H1 (cell line): Measurements from ENCODE around the gene DPYSL3.

Source experiments
- CREB1 ChIP-seq: IDR thresholded peaks from 2 replicates; pipeline ENCODE4 v1.6.1; 2012; ENCODE audit warnings: inconsistent platforms
- HDAC6 ChIP-seq: IDR thresholded peaks from one replicate; pipeline ENCODE4 v1.7.1; 2012; ENCODE audit warnings: low read depth, mild to moderate bottlenecking, inconsistent platforms, low read length, moderate library complexity
- POLR2A ChIP-seq, 2 experiments: IDR thresholded peaks; 1 replicate in 1 of 2; 2 replicates in 1 of 2; pipeline ENCODE4 v1.6.1; 2011; ENCODE audit warnings: low read depth in 2 of 2, low read length in 2 of 2, mild to moderate bottlenecking in 2 of 2; ENCODE audit errors: control extremely low read depth in 1 of 2
- RAD21 ChIP-seq, 2 experiments: IDR thresholded peaks in 1 of 2; conservative IDR thresholded peaks in 1 of 2; 2 replicates each; pipeline ENCODE4 v1.6.1; 2011; ENCODE audit warnings: low read depth in 2 of 2, low read length in 2 of 2, improper control_type of control experiment in 1 of 2, inconsistent platforms in 1 of 2, mild to moderate bottlenecking in 1 of 2, moderate library complexity in 1 of 2
- RFX5 ChIP-seq: IDR thresholded peaks from 2 replicates; pipeline ENCODE4 v1.6.1; 2011; ENCODE audit warnings: low read depth, low read length, improper control_type of control experiment, borderline replicate concordance
- TAF1 ChIP-seq: IDR thresholded peaks from 2 replicates; pipeline ENCODE4 v1.6.1; 2011; ENCODE audit warnings: mild to moderate bottlenecking, low read depth, low read length
- TF ChIP-seq, protein P1 (sequence below): IDR thresholded peaks from 2 replicates; pipeline ENCODE4 v1.6.1; 2011; ENCODE audit warnings: low read length, improper control_type of control experiment
- TF ChIP-seq, protein P2 (sequence below): fragments of 300-600 bp; sonication (generic); IDR thresholded peaks from 2 replicates; pipeline ENCODE4 v1.7.1; 2012; ENCODE audit warnings: low read length, moderate library complexity, mild to moderate bottlenecking, inconsistent platforms; ENCODE audit not compliant: insufficient replicate concordance
- TF ChIP-seq, protein P3 (sequence below): IDR thresholded peaks from 2 replicates; pipeline ENCODE4 v1.6.1; 2012; ENCODE audit warnings: inconsistent platforms
- TF ChIP-seq, protein P4 (sequence below), 3 experiments: IDR thresholded peaks; 1 replicate in 2 of 3; 2 replicates in 1 of 3; pipeline versions ENCODE4 v1.5.1 to v1.6.1; 2011; ENCODE audit warnings: low read length in 3 of 3, mild to moderate bottlenecking in 3 of 3, inconsistent platforms in 2 of 3, low read depth in 1 of 3, moderate library complexity in 1 of 3; ENCODE audit not compliant: insufficient read depth in 1 of 3; ENCODE audit errors: control extremely low read depth in 1 of 3

DNA sequence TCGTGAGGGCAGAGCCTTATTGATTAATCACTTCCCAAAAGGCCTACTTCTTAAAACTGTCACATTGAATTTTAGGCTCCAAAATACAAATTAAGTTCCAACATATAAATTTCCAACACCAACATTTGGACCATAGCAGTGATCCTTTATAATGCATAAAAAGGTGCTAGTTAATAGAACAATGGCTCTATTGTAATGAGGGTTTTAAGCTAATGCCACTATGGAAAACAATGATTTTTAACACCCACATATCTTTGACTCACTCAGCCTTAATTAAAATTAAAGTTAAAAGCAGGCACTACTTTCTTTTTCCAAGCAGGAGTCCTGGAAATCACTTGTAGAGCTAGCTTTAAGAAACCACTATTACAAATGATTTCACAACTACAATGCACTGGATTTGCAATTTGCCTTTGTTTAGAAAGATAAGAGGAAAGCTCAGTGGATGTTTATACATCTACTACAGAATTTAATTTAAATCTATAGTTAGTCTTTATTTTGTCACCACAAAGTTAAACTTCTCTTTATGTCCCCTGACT, 41.8 kb downstream of the DPYSL3 start:
- TF ChIP-seq POLR2A (IDR thresholded peaks at IDR 0.05; ENCODE audit: control extremely low read depth in 1 of 2, low read depth in 2 of 2, low read length in 2 of 2) (no peak), RAD21 (IDR thresholded peaks at IDR 0.05 in 1 of 2, conservative IDR thresholded peaks at IDR 0.05 in 1 of 2; ENCODE audit: low read depth in 2 of 2, low read length in 2 of 2) (no peak), TAF1 (no peak), RFX5 (no peak), HDAC6 (no peak), CREB1 (no peak)
- TF ChIP-seq, protein P1, sequence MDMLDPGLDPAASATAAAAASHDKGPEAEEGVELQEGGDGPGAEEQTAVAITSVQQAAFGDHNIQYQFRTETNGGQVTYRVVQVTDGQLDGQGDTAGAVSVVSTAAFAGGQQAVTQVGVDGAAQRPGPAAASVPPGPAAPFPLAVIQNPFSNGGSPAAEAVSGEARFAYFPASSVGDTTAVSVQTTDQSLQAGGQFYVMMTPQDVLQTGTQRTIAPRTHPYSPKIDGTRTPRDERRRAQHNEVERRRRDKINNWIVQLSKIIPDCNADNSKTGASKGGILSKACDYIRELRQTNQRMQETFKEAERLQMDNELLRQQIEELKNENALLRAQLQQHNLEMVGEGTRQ = no peak
- TF ChIP-seq, protein P2, sequence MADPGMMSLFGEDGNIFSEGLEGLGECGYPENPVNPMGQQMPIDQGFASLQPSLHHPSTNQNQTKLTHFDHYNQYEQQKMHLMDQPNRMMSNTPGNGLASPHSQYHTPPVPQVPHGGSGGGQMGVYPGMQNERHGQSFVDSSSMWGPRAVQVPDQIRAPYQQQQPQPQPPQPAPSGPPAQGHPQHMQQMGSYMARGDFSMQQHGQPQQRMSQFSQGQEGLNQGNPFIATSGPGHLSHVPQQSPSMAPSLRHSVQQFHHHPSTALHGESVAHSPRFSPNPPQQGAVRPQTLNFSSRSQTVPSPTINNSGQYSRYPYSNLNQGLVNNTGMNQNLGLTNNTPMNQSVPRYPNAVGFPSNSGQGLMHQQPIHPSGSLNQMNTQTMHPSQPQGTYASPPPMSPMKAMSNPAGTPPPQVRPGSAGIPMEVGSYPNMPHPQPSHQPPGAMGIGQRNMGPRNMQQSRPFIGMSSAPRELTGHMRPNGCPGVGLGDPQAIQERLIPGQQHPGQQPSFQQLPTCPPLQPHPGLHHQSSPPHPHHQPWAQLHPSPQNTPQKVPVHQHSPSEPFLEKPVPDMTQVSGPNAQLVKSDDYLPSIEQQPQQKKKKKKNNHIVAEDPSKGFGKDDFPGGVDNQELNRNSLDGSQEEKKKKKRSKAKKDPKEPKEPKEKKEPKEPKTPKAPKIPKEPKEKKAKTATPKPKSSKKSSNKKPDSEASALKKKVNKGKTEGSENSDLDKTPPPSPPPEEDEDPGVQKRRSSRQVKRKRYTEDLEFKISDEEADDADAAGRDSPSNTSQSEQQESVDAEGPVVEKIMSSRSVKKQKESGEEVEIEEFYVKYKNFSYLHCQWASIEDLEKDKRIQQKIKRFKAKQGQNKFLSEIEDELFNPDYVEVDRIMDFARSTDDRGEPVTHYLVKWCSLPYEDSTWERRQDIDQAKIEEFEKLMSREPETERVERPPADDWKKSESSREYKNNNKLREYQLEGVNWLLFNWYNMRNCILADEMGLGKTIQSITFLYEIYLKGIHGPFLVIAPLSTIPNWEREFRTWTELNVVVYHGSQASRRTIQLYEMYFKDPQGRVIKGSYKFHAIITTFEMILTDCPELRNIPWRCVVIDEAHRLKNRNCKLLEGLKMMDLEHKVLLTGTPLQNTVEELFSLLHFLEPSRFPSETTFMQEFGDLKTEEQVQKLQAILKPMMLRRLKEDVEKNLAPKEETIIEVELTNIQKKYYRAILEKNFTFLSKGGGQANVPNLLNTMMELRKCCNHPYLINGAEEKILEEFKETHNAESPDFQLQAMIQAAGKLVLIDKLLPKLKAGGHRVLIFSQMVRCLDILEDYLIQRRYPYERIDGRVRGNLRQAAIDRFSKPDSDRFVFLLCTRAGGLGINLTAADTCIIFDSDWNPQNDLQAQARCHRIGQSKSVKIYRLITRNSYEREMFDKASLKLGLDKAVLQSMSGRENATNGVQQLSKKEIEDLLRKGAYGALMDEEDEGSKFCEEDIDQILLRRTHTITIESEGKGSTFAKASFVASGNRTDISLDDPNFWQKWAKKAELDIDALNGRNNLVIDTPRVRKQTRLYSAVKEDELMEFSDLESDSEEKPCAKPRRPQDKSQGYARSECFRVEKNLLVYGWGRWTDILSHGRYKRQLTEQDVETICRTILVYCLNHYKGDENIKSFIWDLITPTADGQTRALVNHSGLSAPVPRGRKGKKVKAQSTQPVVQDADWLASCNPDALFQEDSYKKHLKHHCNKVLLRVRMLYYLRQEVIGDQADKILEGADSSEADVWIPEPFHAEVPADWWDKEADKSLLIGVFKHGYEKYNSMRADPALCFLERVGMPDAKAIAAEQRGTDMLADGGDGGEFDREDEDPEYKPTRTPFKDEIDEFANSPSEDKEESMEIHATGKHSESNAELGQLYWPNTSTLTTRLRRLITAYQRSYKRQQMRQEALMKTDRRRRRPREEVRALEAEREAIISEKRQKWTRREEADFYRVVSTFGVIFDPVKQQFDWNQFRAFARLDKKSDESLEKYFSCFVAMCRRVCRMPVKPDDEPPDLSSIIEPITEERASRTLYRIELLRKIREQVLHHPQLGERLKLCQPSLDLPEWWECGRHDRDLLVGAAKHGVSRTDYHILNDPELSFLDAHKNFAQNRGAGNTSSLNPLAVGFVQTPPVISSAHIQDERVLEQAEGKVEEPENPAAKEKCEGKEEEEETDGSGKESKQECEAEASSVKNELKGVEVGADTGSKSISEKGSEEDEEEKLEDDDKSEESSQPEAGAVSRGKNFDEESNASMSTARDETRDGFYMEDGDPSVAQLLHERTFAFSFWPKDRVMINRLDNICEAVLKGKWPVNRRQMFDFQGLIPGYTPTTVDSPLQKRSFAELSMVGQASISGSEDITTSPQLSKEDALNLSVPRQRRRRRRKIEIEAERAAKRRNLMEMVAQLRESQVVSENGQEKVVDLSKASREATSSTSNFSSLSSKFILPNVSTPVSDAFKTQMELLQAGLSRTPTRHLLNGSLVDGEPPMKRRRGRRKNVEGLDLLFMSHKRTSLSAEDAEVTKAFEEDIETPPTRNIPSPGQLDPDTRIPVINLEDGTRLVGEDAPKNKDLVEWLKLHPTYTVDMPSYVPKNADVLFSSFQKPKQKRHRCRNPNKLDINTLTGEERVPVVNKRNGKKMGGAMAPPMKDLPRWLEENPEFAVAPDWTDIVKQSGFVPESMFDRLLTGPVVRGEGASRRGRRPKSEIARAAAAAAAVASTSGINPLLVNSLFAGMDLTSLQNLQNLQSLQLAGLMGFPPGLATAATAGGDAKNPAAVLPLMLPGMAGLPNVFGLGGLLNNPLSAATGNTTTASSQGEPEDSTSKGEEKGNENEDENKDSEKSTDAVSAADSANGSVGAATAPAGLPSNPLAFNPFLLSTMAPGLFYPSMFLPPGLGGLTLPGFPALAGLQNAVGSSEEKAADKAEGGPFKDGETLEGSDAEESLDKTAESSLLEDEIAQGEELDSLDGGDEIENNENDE = peak; percentile 88
- TF ChIP-seq, protein P3, sequence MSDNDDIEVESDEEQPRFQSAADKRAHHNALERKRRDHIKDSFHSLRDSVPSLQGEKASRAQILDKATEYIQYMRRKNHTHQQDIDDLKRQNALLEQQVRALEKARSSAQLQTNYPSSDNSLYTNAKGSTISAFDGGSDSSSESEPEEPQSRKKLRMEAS = no peak
- TF ChIP-seq, protein P4, sequence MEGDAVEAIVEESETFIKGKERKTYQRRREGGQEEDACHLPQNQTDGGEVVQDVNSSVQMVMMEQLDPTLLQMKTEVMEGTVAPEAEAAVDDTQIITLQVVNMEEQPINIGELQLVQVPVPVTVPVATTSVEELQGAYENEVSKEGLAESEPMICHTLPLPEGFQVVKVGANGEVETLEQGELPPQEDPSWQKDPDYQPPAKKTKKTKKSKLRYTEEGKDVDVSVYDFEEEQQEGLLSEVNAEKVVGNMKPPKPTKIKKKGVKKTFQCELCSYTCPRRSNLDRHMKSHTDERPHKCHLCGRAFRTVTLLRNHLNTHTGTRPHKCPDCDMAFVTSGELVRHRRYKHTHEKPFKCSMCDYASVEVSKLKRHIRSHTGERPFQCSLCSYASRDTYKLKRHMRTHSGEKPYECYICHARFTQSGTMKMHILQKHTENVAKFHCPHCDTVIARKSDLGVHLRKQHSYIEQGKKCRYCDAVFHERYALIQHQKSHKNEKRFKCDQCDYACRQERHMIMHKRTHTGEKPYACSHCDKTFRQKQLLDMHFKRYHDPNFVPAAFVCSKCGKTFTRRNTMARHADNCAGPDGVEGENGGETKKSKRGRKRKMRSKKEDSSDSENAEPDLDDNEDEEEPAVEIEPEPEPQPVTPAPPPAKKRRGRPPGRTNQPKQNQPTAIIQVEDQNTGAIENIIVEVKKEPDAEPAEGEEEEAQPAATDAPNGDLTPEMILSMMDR (IDR thresholded peaks at IDR 0.05; ENCODE audit: control extremely low read depth in 1 of 3, insufficient read depth in 1 of 3, low read depth in 1 of 3, low read length in 3 of 3) = no peak
